Measurements from ENCODE around the gene CEP164. TPM values are rescaled to one million over a fixed set of nuclear protein-coding genes. Genes with fewer than 3 reads are reported as not detected.

CEP164 gene
- total and polyA plus RNA-seq, 2 of the 4 experiments (the other 2 are of a cell fraction), result 23.3 to 26.9 TPM

DNA sequence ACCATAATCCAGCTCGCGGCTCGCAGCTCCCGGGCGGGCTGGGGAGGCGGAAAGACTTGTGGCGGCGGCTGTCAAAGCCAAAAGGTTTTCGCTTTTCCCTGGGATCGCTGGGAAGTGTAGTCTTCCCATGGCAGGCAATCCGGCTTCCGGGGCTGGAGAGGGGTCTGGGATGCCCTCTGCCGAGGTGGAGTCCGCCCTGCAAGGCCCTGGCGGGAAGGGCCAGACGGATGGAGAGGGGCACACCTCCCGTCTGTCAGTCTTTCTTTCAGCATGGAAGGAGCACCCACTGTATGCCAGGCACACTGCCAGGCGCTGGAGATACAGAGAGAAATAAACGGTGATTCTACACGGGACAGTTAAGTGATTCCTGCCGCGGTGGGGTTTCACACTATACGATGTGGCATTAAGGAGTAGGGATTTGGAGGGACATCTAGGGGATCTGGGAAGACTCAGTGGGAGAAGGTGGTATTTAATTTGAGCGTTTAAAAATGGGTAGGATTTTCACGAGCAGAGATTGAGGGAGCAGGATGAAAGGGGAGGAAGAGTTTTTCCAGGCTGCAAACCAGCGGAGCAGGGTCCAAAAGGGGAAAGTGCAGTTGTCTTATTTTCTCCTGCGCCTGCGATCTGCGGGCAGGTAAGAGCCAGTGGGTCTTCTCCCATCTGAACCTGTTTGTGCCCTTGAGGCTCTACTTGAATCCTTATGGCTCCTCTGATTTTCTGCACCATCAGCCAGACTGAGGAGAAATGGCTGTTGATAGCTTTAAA, 11.3 kb upstream of the CEP164 start, which contains the start of gene BACE1 (continued):
- TF ChIP-seq MAZ (IDR thresholded peaks at IDR 0.05; ENCODE audit: borderline replicate concordance, low read depth, low read length) (peak; percentile 18; the same call in 1 of the 2 replicates), RFX5 (IDR thresholded peaks at IDR 0.05; ENCODE audit: low read depth, low read length) (no peak)

DNA sequence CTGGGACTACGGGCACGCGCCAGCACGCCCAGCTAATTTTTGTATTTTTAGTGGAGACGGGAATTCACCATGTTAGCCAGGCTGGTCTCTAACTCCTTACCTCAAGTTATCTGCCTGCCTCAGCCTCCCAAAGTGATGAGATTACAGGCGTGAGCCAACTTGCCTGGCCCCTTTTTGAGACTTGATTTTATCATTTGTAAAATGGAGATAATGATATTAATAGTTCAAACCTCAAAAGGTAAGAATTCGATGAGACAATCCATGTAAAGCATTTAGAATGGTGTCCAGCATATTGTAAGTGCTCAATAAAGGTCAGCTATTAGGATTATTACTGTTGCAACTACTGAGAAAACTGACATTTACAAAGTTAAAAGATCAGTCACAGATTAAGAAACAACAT, 8.9 kb upstream of the CEP164 start:
- in situ Hi-C loops (cut with MboI; ENCODE audit: low sequenced_read_pairs) (loop anchor here (5.0 kb wide), 1 partner anchor 81 kb away; no protein-coding TSS in a partner anchor), intact Hi-C loops (cut with micrococcal nuclease) (no loop called here)
- WGBS, 2 experiments (ENCODE audit: extremely low coverage in 2 of 2, insufficient read length in 1 of 2), result no CpG with 5 or more reads among the region's 7 CpGs

More for the DNA sequence above, 8.9 kb upstream of the CEP164 start:
- H3K4me1 ChIP-seq (ENCODE audit: control insufficient read depth, insufficient read depth, low read length), result peaks cover 11% of the 10 kb centered on the region
- H2BK5ac ChIP-seq (ENCODE audit: low read depth, low read length, poor library complexity, severe bottlenecking), result no peak overlapping the region
- no peak overlapping the region for H3K18ac ChIP-seq (ENCODE audit: low read depth, low read length)
- no peak overlapping the region for H2BK15ac ChIP-seq (ENCODE audit: low read depth, low read length)
- H4K20me1 ChIP-seq (ENCODE audit: insufficient read depth, low read length), result peaks cover 9% of the 10 kb centered on the region; the same call in 1 of the 2 replicates
- H4K8ac ChIP-seq (ENCODE audit: low read depth in 2 of 2, low read length in 2 of 2), result no peak overlapping the region
- no peak overlapping the region for H3K27ac ChIP-seq (ENCODE audit: insufficient read depth, low read length)
- TF ChIP-seq RAD21 (IDR thresholded peaks at IDR 0.05; ENCODE audit: low read length) (no peak), CEBPB (IDR thresholded peaks at IDR 0.05; ENCODE audit: low read depth, low read length) (no peak), MAFK (IDR thresholded peaks at IDR 0.05; ENCODE audit: low read depth, low read length) (no peak), RFX5 (IDR thresholded peaks at IDR 0.05; ENCODE audit: low read depth, low read length) (no peak), RCOR1 (IDR thresholded peaks at IDR 0.05; ENCODE audit: insufficient replicate concordance, low read length) (no peak), NFE2L2 (IDR thresholded peaks at IDR 0.05; ENCODE audit: low read depth, low read length) (no peak), CHD1 (IDR thresholded peaks at IDR 0.05; ENCODE audit: low read depth, low read length) (no peak), BHLHE40 (IDR thresholded peaks at IDR 0.05; ENCODE audit: low read depth, low read length) (no peak)
- TF ChIP-seq, protein P1, sequence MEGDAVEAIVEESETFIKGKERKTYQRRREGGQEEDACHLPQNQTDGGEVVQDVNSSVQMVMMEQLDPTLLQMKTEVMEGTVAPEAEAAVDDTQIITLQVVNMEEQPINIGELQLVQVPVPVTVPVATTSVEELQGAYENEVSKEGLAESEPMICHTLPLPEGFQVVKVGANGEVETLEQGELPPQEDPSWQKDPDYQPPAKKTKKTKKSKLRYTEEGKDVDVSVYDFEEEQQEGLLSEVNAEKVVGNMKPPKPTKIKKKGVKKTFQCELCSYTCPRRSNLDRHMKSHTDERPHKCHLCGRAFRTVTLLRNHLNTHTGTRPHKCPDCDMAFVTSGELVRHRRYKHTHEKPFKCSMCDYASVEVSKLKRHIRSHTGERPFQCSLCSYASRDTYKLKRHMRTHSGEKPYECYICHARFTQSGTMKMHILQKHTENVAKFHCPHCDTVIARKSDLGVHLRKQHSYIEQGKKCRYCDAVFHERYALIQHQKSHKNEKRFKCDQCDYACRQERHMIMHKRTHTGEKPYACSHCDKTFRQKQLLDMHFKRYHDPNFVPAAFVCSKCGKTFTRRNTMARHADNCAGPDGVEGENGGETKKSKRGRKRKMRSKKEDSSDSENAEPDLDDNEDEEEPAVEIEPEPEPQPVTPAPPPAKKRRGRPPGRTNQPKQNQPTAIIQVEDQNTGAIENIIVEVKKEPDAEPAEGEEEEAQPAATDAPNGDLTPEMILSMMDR (conservative IDR thresholded peaks at IDR 0.05; ENCODE audit: low read depth, low read length), result no peak
- TF ChIP-seq, protein P2, sequence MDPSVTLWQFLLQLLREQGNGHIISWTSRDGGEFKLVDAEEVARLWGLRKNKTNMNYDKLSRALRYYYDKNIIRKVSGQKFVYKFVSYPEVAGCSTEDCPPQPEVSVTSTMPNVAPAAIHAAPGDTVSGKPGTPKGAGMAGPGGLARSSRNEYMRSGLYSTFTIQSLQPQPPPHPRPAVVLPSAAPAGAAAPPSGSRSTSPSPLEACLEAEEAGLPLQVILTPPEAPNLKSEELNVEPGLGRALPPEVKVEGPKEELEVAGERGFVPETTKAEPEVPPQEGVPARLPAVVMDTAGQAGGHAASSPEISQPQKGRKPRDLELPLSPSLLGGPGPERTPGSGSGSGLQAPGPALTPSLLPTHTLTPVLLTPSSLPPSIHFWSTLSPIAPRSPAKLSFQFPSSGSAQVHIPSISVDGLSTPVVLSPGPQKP (IDR thresholded peaks at IDR 0.05; ENCODE audit: borderline replicate concordance, low read depth, low read length), result no peak
- DNase-seq (no peak), ATAC-seq (ENCODE audit: low read depth) (no peak)
- H3K27me3 ChIP-seq (ENCODE audit: control insufficient read depth, insufficient read depth, low read length), result no peaks in the 10 kb centered on the region
- H2AK9ac ChIP-seq (replicated peaks; ENCODE audit: low read depth, low read length, poor library complexity), result no peak overlapping the region
- H3K4me3 ChIP-seq (ENCODE audit: insufficient read depth, low read depth, low read length), result no peak overlapping the region
- H3K36me3 ChIP-seq (ENCODE audit: control insufficient read depth, insufficient read depth, low read length), result no peaks in the 10 kb centered on the region
- no peak overlapping the region for H3K23ac ChIP-seq (ENCODE audit: low read depth, low read length)
- H4K5ac ChIP-seq (ENCODE audit: low read depth, low read length), result no peak overlapping the region
- peaks cover 16 to 25% of the 10 kb centered on the region in 2 experiments for H3K79me1 ChIP-seq (ENCODE audit: low read depth in 1 of 2, low read length in 2 of 2)
- H3K56ac ChIP-seq (ENCODE audit: extremely low read depth, insufficient read depth, low read length), result no peak overlapping the region
- no peak overlapping the region for H3K4ac ChIP-seq (ENCODE audit: low read depth, low read length)
- H3K9ac ChIP-seq (ENCODE audit: low read depth, low read length), result no peak overlapping the region
- no peak overlapping the region for H4K91ac ChIP-seq (ENCODE audit: insufficient read depth, low read depth, low read length)
- H2BK20ac ChIP-seq (ENCODE audit: low read depth, low read length), result no peak overlapping the region
- H2AFZ ChIP-seq (replicated peaks; ENCODE audit: low read length, poor library complexity), result no peak overlapping the region
- peaks cover 9% of the 10 kb centered on the region; the same call in 1 of the 2 replicates for H3K9me1 ChIP-seq (ENCODE audit: insufficient read depth, low read length)
- dilution Hi-C loops (cut with HindIII; ENCODE audit: low sequenced_read_pairs, unreplicated experiment), result no loop called here
- no peak overlapping the region for H2BK120ac ChIP-seq (ENCODE audit: low read depth, low read length)
- H3K14ac ChIP-seq (replicated peaks; ENCODE audit: low read depth, low read length), result no peak overlapping the region
- ChIA-PET POLR2A (ENCODE audit: unreplicated experiment) (no interaction called here), CTCF (no interaction called here)
- H3K4me2 ChIP-seq (ENCODE audit: low read depth, low read length), result no peak overlapping the region
- H3K9me3 ChIP-seq (ENCODE audit: control insufficient read depth, insufficient read depth, low read length), result no peaks in the 10 kb centered on the region
- BruUV-seq (replicated peaks), result no TSS peak
- no peak overlapping the region for H2AK5ac ChIP-seq (ENCODE audit: low read depth, low read length)

All from IMR-90 (cell line).